SU-DHL-6 (cell line): ENCODE data around the gene TLE6.

Experiments used
- CTCF ChIP-seq: fragments of 200-600 bp; sonication (generic); IDR thresholded peaks from one replicate; pipeline ENCODE4 v1.5.1; 2017; ENCODE audit warnings: antibody characterized with exemption, mild to moderate bottlenecking, low read length, moderate library complexity; ENCODE audit not compliant: insufficient read depth, poor library complexity, severe bottlenecking
- EZH2phosphoT487 ChIP-seq: fragments of 200-600 bp; sonication (generic), shearing (Covaris generic); conservative IDR thresholded peaks from 2 replicates; pipeline ENCODE4 v1.6.1; 2018; ENCODE audit warnings: mild to moderate bottlenecking, antibody characterized with exemption, low read length, moderate library complexity, mixed read lengths

- no peak for TF ChIP-seq EZH2phosphoT487
- no peak for TF ChIP-seq CTCF
Measured at GRCh38 chr19:2992958-2993357, 15.6 kb downstream of the TLE6 start.
